ENCODE results near the gene SOAT1.
"Not testable (repeated sequence)": the region's sequence is repeated elsewhere in the genome, so short reads cannot be mapped to it uniquely, and the experiment has no call there.

SOAT1 gene

GRCh38 chr1:179310291-179310690 lies 16.7 kb downstream of the SOAT1 start:
- no peak for DNase-seq

DNA sequence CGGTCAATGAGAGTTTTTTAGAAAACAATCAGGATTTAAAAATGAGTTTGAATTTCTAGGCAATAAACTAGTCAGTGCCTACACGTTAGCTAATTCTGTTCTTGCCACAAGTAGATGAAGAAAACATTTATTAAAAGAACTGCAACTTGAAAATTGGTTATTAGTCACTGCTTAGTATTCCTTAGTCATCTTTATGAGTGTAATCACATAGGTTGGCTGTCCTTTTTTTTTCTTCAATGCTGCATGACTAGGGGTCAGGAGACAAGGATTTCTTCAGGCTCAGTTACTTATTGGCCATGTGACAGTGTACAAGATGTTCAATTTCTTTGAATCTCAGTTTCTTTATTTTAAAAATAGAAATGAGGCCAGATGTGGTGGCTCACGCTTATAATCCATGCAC lies 17.1 kb downstream of the SOAT1 start:
- DNase-seq, result no peak

DNA sequence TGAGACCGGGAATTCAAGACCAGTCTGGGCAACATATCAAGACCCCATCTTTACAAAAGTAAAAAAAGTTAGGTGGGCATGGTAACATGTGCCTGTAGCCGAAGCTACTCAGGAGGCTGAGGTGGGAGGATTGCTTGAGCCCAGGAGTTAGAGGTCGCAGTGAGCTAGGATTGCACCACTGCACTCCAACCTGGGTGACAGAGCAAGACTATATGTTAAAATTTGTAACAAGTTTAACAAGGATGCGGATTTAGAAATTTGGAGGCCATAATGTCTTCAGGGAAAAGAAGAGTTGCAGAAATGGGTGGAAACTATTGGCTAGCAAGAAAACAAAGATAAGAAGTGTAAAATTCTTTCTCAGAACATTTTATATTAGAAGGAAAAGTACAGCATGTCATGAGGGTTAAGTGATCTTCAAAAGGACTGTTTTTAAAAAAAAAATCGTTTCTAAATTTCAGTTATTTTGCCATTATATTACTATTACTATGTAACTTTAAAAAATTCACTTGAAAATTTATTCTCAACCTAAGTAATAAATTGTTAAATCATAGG lies 17.6 kb downstream of the SOAT1 start:
- DNase-seq, result no peak

- no peak for DNase-seq
Measured at GRCh38 chr1:179313004-179313403, 19.4 kb downstream of the SOAT1 start.

- DNase-seq, result no peak
Measured at GRCh38 chr1:179314928-179315327, 21.3 kb downstream of the SOAT1 start.

GRCh38 chr1:179318491-179318890 lies 24.9 kb downstream of the SOAT1 start:
- no peak for DNase-seq

DNA sequence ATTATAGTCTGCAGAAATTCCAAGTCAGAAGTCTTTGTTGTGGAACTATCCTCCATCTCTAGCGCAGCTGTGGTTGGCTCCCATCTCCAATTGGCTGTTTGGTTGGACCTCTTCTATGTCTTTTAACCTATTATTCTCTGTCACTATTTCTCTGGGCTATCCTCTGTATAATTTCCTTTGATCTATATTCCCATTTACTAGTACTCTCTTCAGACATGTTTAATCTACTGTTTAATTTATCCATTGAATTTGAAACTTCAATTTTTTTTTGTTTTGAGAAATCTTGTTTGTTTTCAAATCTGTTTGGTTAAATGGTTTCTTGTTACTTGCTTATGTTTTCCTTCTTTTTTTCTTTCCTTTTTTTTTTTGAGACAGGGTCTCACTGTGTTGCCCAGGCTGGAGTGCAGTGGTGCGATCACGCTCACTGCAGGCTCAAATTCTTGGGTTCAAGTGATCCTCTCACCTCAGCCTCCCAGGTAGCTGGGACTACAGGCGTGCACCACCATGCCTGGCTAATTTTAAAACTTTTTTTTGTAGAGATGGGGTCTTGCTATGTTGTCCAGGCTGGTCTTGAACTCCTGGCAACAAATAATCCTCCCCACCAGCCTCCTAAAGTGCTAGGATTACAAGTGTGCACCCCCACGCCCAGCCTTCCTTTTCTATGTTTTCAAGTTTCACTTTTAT lies 28.1 kb downstream of the SOAT1 start:
- DNase-seq, result no peak

DNA sequence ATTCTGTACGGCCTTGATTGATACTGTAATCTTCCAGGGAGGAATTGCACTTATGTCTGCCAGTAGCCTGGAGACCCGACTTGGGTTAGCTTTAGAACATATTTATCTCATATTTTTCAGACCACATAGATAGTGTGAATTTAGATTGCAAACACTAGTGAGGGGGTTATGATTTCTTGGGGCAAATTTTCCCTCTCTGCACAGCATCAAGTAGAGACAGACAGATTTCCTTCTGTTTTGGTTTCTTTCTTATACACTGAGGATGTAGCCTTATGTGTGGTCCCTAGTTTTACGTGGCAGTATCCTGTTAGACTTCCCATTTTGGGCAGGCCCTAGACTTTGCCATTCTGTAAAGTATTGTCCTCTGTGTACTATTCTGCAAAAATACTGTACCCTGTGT lies 29.0 kb downstream of the SOAT1 start:
- DNase-seq, result no peak

- DNase-seq, result no peak
Measured at GRCh38 chr1:179323436-179323835, 29.8 kb downstream of the SOAT1 start.

DNA sequence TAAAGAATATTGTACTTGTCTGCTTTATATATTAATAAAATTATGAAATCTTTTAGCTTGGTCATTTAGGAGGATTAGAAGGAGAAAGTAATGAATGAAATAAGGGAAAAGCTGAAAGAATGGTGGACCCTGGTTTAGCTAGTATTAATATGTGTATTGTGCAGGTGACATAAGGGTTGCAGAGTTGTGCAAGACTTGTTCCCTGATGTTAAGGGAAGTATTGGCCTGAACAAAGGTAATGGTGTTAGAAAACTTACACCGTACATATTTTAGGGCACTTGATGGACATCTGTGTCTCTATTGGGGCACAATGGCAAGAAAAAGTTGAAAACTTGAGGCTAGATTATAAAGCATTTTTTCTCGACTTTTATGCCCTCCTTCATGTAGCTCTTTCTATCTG lies 32.2 kb downstream of the SOAT1 start:
- no peak for DNase-seq

DNA sequence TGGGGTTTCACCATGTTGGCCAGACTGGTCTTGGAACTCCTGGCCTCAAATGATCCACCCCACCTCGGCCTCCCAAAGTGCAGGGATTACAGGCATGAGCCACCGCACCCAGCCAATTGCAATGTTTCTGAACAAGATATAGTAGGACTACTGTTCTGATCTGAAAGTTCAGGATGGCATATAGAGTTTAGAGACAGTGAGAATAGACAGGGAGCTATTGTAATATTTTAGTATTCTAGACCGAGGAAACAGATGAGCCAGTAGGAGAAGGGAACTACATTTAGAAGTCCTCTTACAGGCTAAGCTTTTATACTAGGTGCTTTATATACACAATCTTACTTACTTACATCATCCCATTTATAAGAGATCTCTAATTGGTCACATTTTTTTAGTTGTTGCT lies 33.1 kb downstream of the SOAT1 start:
- DNase-seq, result no peak

DNA sequence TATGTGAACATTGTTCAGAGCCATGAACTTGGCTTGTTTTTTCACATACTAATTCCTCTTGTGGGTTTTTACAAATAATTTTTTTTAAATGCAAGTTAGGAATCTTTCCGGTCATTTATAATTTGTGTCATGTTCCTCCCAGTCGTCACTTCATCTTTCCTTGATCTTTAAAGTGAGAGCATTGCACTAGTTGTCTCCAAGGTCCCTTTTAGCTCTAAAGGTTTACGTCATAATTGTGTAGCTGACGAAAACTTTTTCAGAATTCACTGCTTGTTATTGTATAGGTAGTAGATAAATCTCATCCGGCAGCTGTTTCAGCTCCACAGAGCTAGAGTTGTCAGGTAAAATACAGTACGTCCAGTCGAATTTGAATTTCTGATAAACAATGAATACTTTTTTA lies 33.6 kb downstream of the SOAT1 start:
- no peak for DNase-seq

GRCh38 chr1:179327679-179328078 lies 34.1 kb downstream of the SOAT1 start:
- no peak for DNase-seq

DNA sequence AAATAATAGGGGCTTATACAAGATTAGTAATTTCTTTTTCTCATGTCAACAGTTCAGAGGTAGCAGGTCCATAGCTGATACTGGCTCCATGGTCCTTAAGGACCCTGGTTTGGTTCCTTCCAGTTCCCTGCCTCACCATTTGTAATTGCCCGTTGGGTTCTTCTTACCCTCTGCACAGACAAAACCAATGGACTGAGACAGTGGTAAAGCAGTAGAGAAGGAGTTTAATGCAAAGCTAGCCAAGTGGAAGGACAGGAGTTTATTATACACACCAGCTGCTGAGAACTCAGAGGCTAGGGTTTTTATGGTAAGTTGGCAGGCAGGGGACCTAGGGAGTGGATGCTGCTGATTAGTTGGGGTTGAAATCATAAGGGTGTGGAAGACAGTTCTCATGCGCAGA lies 36.3 kb downstream of the SOAT1 start:
- DNase-seq, result no peak

GRCh38 chr1:179334440-179334839 lies 40.8 kb downstream of the SOAT1 start:
- no peak for DNase-seq

GRCh38 chr1:179337288-179337687 lies 43.7 kb downstream of the SOAT1 start:
- no peak for DNase-seq

DNA sequence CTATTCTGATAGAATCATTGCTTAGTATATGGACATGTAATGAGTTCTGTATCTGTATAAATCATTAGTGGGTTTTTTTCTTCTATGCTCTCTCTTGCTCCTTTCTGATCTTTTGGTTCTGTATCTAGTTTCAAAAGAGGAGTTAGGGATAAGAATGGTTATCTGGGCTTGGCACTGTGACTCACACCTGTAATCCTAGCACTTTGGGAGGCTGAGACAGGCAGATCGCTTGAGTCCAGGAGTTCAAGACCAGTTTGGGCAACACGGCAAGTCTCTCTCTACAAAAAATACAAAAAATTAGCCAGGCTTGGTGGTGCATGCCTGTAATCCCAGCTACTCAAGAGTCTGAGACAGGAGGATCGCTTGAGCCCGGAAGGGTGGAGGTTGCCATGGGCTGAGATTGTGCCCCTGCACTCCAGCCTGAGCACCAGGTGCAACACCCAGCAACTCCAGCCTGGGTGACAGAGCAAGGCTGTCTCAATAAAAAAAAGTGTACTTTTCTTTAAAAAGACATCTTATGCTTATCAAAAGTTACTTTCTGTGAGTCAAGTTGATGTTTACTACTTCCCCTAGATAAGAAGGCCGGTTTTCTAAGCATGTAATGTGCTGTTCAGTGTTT lies 44.5 kb downstream of the SOAT1 start:
- no peak for DNase-seq

DNA sequence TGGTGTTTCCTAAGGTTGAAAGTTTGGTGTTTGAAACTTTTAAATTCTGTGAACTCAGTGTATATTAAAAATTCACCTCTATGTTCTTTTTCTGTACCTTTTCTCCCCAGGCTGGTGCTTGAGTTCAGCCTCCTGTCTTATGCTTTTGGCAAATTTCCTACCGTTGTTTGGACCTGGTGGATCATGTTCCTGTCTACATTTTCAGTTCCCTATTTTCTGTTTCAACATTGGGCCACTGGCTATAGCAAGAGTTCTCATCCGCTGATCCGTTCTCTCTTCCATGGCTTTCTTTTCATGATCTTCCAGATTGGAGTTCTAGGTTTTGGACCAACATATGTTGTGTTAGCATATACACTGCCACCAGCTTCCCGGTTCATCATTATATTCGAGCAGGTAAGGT lies 47.3 kb downstream of the SOAT1 start:
- DNase-seq, result no peak

DNA sequence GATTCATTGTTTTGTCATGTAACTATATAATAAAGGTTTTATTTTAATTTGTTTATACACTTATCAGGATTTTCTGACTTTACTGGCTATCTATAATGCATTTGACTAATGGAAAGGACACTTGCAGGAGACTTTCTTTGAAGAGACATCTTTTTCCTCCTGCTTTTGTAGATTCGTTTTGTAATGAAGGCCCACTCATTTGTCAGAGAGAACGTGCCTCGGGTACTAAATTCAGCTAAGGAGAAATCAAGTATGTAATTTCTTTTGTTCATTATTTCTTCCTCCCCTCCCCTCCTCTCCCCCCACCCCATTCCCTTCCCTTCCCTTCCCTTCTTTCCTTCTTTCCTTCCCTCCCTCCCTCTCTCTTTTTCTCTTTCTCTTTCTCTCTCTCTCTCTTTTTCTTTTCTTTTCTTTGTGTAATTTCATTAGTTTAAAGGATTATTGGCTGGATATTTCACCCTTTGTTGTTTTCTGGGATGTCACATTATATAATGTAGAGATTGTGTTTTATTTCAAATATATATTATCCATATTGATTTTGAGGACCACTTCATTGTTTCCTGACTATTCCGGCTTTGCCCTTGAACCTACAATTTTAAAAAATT lies 48.4 kb downstream of the SOAT1 start:
- DNase-seq, result no peak

- DNase-seq, result no peak
Measured at GRCh38 chr1:179342740-179343404, 49.3 kb downstream of the SOAT1 start.

GRCh38 chr1:179351281-179351680 lies 57.7 kb downstream of the SOAT1 start:
- DNase-seq, result no peak

- DNase-seq, result no peak
Measured at GRCh38 chr1:179352236-179352635, 58.6 kb downstream of the SOAT1 start.

- no peak for DNase-seq
Measured at GRCh38 chr1:179353546-179353945, 59.9 kb downstream of the SOAT1 start.

DNA sequence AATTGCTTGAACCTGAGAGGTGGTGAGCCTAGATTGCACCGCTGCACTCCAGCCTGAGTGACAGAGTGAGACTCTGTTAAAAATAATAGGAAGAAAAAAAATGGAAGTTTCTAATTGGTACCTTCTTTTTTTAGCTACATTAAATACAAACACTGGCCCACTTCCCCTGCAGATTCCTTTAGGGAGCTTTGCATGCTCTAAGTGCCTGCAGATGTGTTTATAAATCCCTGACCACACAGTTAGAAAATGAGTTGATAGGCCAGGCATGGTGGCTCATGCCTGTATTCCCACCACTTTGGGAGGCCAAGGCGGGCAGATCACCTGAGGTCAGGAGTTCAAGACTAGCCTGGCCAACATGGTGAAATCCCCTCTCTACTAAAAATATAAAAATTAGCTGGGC lies 68.0 kb downstream of the SOAT1 start:
- DNase-seq, result not testable (repeated sequence)
